H9 (cell line): ENCODE results near the gene MPP7. TPM values are rescaled to one million over a fixed set of nuclear protein-coding genes. Genes with fewer than 3 reads are reported as not detected.

ENCODE experiments used
- DNase-seq: peaks from one replicate; pipeline ENCODE4 v3.0.0-alpha.2; 2017
- H2AFZ ChIP-seq: one replicate; pipeline ENCODE4 v1.6.1; 2013; ENCODE audit warnings: mild to moderate bottlenecking, low read length, control low read depth, moderate library complexity
- H2AK5ac ChIP-seq: 2 replicates; pipeline ENCODE4 v1.6.1; 2013; ENCODE audit warnings: low read length, control low read depth, mixed read lengths; ENCODE audit not compliant: insufficient read length
- H2BK120ac ChIP-seq: one replicate; pipeline ENCODE4 v1.6.1; 2013; ENCODE audit warnings: low read depth, mild to moderate bottlenecking, low read length, control low read depth, inconsistent platforms; ENCODE audit not compliant: poor library complexity, severe bottlenecking
- H2BK12ac ChIP-seq: 2 replicates; pipeline ENCODE4 v1.6.1; 2013; ENCODE audit warnings: low read length, control low read depth, mixed read lengths, low read depth; ENCODE audit not compliant: insufficient read length
- H2BK15ac ChIP-seq: 2 replicates; pipeline ENCODE4 v1.6.1; 2013; ENCODE audit warnings: low read depth, low read length, control low read depth
- H2BK20ac ChIP-seq: one replicate; pipeline ENCODE4 v1.6.1; 2013; ENCODE audit warnings: low read depth, mild to moderate bottlenecking, low read length, control low read depth, inconsistent platforms; ENCODE audit not compliant: poor library complexity, severe bottlenecking
- H2BK5ac ChIP-seq: 2 replicates; pipeline ENCODE4 v1.6.1; 2013; ENCODE audit warnings: low read length, control low read depth, mixed read lengths; ENCODE audit not compliant: insufficient read length
- H3K14ac ChIP-seq: 2 replicates; pipeline ENCODE4 v1.6.1; 2013; ENCODE audit warnings: low read length, control low read depth; ENCODE audit not compliant: insufficient read depth
- H3K18ac ChIP-seq: 2 replicates; pipeline ENCODE4 v1.6.1; 2013; ENCODE audit warnings: low read depth, mild to moderate bottlenecking, mixed read lengths, low read length, control low read depth; ENCODE audit not compliant: insufficient read length
- H3K23ac ChIP-seq: 2 replicates; pipeline ENCODE4 v1.6.1; 2013; ENCODE audit warnings: low read length, control low read depth, mixed read lengths, low read depth; ENCODE audit not compliant: insufficient read length
- H3K23me2 ChIP-seq: 2 replicates; pipeline ENCODE4 v1.6.1; 2013; ENCODE audit warnings: low read depth, mild to moderate bottlenecking, mixed read lengths, low read length, control low read depth; ENCODE audit not compliant: insufficient read length, poor library complexity, severe bottlenecking
- H3K27ac ChIP-seq: 2 replicates; pipeline ENCODE4 v1.5.1; 2013; ENCODE audit warnings: low read length, control low read depth, mixed read lengths, low read depth; ENCODE audit not compliant: insufficient read length
- H3K27me3 ChIP-seq: 2 replicates; pipeline ENCODE4 v1.6.1; 2013; ENCODE audit warnings: low read length, control low read depth, inconsistent platforms; ENCODE audit not compliant: insufficient read depth
- H3K4ac ChIP-seq: 2 replicates; pipeline ENCODE4 v1.6.1; 2013; ENCODE audit warnings: low read depth, mild to moderate bottlenecking, control low read depth, inconsistent platforms, low read length, moderate library complexity
- H3K4me1 ChIP-seq: 2 replicates; pipeline ENCODE4 v1.6.1; 2013; ENCODE audit warnings: low read length, control low read depth, inconsistent platforms; ENCODE audit not compliant: insufficient read depth
- H3K4me2 ChIP-seq: 2 replicates; pipeline ENCODE4 v1.6.1; 2013; ENCODE audit warnings: low read length, control low read depth, mixed read lengths; ENCODE audit not compliant: insufficient read length, insufficient read depth
- H3K56ac ChIP-seq: 2 replicates; pipeline ENCODE4 v1.6.1; 2013; ENCODE audit warnings: low read depth, mild to moderate bottlenecking, mixed read lengths, low read length, control low read depth; ENCODE audit not compliant: insufficient read length
- H3K79me1 ChIP-seq: 2 replicates; pipeline ENCODE4 v1.6.1; 2013; ENCODE audit warnings: low read depth, mild to moderate bottlenecking, moderate library complexity, low read length, control low read depth, inconsistent platforms; ENCODE audit not compliant: insufficient read depth, poor library complexity, severe bottlenecking
- H3K79me2 ChIP-seq: 2 replicates; pipeline ENCODE4 v1.6.1; 2013; ENCODE audit warnings: low read length, control low read depth, inconsistent platforms; ENCODE audit not compliant: insufficient read depth
- H3K9ac ChIP-seq: 2 replicates; pipeline ENCODE4 v1.6.1; 2013; ENCODE audit warnings: low read length, control low read depth, mixed read lengths; ENCODE audit not compliant: insufficient read length; ENCODE audit errors: extremely low read depth
- H3K9me3 ChIP-seq: one replicate; pipeline ENCODE4 v1.6.1; 2013; ENCODE audit warnings: low read depth, low read length, inconsistent platforms; ENCODE audit not compliant: control insufficient read depth
- H3T11ph ChIP-seq: one replicate; pipeline ENCODE4 v1.6.1; 2013; ENCODE audit warnings: mild to moderate bottlenecking, low read length, control low read depth, inconsistent platforms
- H4K20me1 ChIP-seq: one replicate; pipeline ENCODE4 v1.6.1; 2013; ENCODE audit not compliant: control insufficient read depth, insufficient read length, insufficient read depth
- H4K5ac ChIP-seq: 2 replicates; pipeline ENCODE4 v1.6.1; 2013; ENCODE audit warnings: low read depth, mild to moderate bottlenecking, mixed read lengths, low read length, control low read depth; ENCODE audit not compliant: insufficient read length
- H4K8ac ChIP-seq: replicated peaks from 2 replicates; pipeline ENCODE4 v1.6.1; 2013; ENCODE audit warnings: low read length, control low read depth, mixed read lengths, low read depth; ENCODE audit not compliant: insufficient read length
- H4K91ac ChIP-seq: 2 replicates; pipeline ENCODE4 v1.6.1; 2013; ENCODE audit warnings: low read depth, mild to moderate bottlenecking, moderate library complexity, mixed read lengths, low read length, control low read depth; ENCODE audit not compliant: insufficient read length
- H3K27ac Mint-ChIP-seq, 3 experiments: 2 replicates in 2 of 3; 3 replicates in 1 of 3; pipeline ENCODE4 v1.8.0; 2020 to 2021; ENCODE audit warnings: mixed read lengths in 3 of 3, mild to moderate bottlenecking in 1 of 3, moderate library complexity in 1 of 3
- H3K27me3 Mint-ChIP-seq: 2 replicates; pipeline ENCODE4 v1.8.0; 2021; ENCODE audit warnings: low read depth, mild to moderate bottlenecking, moderate library complexity, mixed read lengths
- H3K36me3 Mint-ChIP-seq, 3 experiments: 2 replicates in 2 of 3; 3 replicates in 1 of 3; pipeline ENCODE4 v1.8.0; 2020 to 2021; ENCODE audit warnings: low read depth in 3 of 3, mixed read lengths in 3 of 3; ENCODE audit not compliant: insufficient read depth in 1 of 3
- H3K4me1 Mint-ChIP-seq, 2 experiments: 2 replicates each; pipeline ENCODE4 v1.8.0; 2020; ENCODE audit warnings: mixed read lengths in 2 of 2
- H3K4me3 Mint-ChIP-seq, 2 experiments: 2 replicates in 1 of 2; 3 replicates in 1 of 2; pipeline ENCODE4 v1.8.0; 2020 to 2021; ENCODE audit warnings: mild to moderate bottlenecking in 2 of 2, mixed read lengths in 2 of 2, moderate library complexity in 1 of 2
- H3K9me3 Mint-ChIP-seq, 2 experiments: 2 replicates in 1 of 2; 3 replicates in 1 of 2; pipeline ENCODE4 v1.8.0; 2020; ENCODE audit warnings: mild to moderate bottlenecking in 2 of 2, mixed read lengths in 2 of 2, moderate library complexity in 1 of 2
- WGBS: extraction: QIAGEN DNeasy Blood & Tissue Kit; methylation state at CpG from one replicate; pipeline ENCODE4 v1.1.7; 2013; ENCODE audit warnings: missing lambda C conversion rate, low lambda C conversion rate, mixed read lengths; ENCODE audit not compliant: insufficient read length; ENCODE audit errors: extremely low coverage; 5-methylcytosine and 5-hydroxymethylcytosine counted together
- total RNA-seq: library from RNA; stranded (reverse); gene quantifications from 2 replicates; pipeline ENCODE4 v1.2.1, GENCODE V29; 2021
- TF ChIP-seq, protein P1 (sequence below): fragments of 200-600 bp; sonication (generic); conservative IDR thresholded peaks from 3 replicates; pipeline ENCODE4 v1.8.0; 2021; ENCODE audit warnings: antibody characterized with exemption, mild to moderate bottlenecking

The MPP7 gene
- total RNA-seq, 1 experiment from 2014 or later, result 6.9 TPM

- no peak overlapping the region for H3K14ac ChIP-seq
Observed at GRCh38 chr10:28276384-28276783, 26.5 kb downstream of the MPP7 start.

More at GRCh38 chr10:28276384-28276783, 26.5 kb downstream of the MPP7 start:
- no peak for DNase-seq
- H3K18ac ChIP-seq, result no peak overlapping the region
- Mint-ChIP-seq H3K27ac (peak overlapping the region in 1 of 3 experiments; percentile 6; a peak in 2 of 7 replicates), H3K4me3 (no peak overlapping the region), H3K9me3 (no peaks in the 10 kb centered on the region), H3K36me3 (no peaks in the 10 kb centered on the region), H3K27me3 (no peaks in the 10 kb centered on the region), H3K4me1 (peaks cover 0 to 3% of the 10 kb centered on the region in 2 experiments; a peak in 1 of 4 replicates)
- no peak overlapping the region for H2BK120ac ChIP-seq
- no peak overlapping the region for H4K8ac ChIP-seq
- no peak overlapping the region for H2BK12ac ChIP-seq
- H3K9me3 ChIP-seq, result no peaks in the 10 kb centered on the region
- no peak overlapping the region for H4K5ac ChIP-seq
- no peak overlapping the region for H3T11ph ChIP-seq
- H3K23ac ChIP-seq, result no peak overlapping the region
- H3K79me2 ChIP-seq, result no peaks in the 10 kb centered on the region
- no peak overlapping the region for H3K4me2 ChIP-seq
- no peak overlapping the region for H3K56ac ChIP-seq
- WGBS, result no CpG with 5 or more reads among the region's 4 CpGs
- H2BK20ac ChIP-seq, result no peak overlapping the region
- no peak overlapping the region for H4K91ac ChIP-seq
- no peaks in the 10 kb centered on the region for H3K4me1 ChIP-seq
- no peaks in the 10 kb centered on the region for H3K79me1 ChIP-seq
- no peak overlapping the region for H3K9ac ChIP-seq
- TF ChIP-seq, protein P1, sequence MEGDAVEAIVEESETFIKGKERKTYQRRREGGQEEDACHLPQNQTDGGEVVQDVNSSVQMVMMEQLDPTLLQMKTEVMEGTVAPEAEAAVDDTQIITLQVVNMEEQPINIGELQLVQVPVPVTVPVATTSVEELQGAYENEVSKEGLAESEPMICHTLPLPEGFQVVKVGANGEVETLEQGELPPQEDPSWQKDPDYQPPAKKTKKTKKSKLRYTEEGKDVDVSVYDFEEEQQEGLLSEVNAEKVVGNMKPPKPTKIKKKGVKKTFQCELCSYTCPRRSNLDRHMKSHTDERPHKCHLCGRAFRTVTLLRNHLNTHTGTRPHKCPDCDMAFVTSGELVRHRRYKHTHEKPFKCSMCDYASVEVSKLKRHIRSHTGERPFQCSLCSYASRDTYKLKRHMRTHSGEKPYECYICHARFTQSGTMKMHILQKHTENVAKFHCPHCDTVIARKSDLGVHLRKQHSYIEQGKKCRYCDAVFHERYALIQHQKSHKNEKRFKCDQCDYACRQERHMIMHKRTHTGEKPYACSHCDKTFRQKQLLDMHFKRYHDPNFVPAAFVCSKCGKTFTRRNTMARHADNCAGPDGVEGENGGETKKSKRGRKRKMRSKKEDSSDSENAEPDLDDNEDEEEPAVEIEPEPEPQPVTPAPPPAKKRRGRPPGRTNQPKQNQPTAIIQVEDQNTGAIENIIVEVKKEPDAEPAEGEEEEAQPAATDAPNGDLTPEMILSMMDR, result no peak
- no peak overlapping the region for H2AK5ac ChIP-seq
- H3K23me2 ChIP-seq, result no peaks in the 10 kb centered on the region
- no peak overlapping the region for H2AFZ ChIP-seq
- H4K20me1 ChIP-seq, result no peaks in the 10 kb centered on the region
- no peaks in the 10 kb centered on the region for H3K27me3 ChIP-seq
- no peak overlapping the region for H3K4ac ChIP-seq
- no peak overlapping the region for H3K27ac ChIP-seq
- H2BK5ac ChIP-seq, result no peak overlapping the region
- no peak overlapping the region for H2BK15ac ChIP-seq
